RWPE1 (cell line): ENCODE data around the gene GPR4.

Source experiments
- CTCF ChIA-PET: fragments of 350-600 bp; sonication (Branson Sonifier 250); formaldehyde crosslinking; extraction: SDS; loops from one replicate; lab custom pipeline; 2021; lab: Yijun Ruan, JAX
- POLR2A ChIA-PET: fragments of 400-600 bp; formaldehyde crosslinking; extraction: SDS; loops from one replicate; lab custom pipeline; 2020; ENCODE audit warnings: antibody characterized with exemption; ENCODE audit not compliant: low non-redundant PET; lab: Yijun Ruan, JAX
- DNase-seq: peaks from one replicate; pipeline ENCODE4 v3.0.0; 2012; ENCODE audit warnings: low spot score
- H3K27ac ChIP-seq: fragments of 450-650 bp; 2 replicates; pipeline ENCODE4 v1.5.1; 2017
- TF ChIP-seq, protein P1 (sequence below): fragments of 450-650 bp; conservative IDR thresholded peaks from 2 replicates; pipeline ENCODE4 v1.5.1; 2017; ENCODE audit warnings: low read depth, mild to moderate bottlenecking

GPR4 gene

DNA sequence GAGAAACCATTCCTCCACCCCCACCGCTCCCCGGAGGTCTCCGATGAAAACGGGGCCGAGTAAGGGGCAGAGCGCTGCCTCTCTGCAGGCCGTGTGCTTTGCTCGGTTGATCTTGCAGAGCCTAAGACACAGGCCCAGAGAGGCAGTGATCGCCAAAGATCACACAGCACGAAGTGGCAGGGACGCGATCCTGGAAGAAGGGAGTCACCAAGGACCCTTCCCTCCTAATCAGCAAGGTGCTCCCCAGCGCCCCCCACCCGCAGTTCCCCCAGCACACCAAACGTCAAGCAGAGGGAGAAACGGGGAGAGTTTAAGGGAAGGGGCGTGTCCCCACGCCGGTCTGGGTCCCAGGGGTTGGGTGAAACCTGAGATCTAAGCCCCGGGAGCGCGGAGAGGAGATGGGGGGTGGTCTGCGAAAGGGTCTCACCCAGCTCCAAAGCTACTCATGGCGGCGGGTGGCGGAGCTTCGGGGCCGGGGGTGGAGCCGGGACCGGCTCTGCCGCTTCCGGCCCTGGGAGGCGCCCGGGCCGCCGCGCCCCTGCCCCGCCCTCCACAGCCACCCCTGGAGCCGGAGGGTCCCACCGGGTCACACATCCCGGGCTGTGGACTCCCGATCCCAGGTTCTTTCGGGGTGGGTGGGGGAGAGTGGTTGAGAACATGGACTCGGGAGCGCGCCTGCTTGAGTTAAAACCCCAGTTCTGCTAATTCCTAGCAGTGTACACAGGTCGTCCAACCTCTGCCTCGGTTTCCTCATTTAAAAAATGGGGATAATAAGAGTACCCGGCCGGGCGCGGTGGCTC is 37.1 kb upstream of the GPR4 start, which contains the start of gene EML2:
TSS of gene EML2 (minus strand) at position 468 of the 800 bp plus-strand sequence. CDS start at position 447, 21 bp downstream.
- TF ChIP-seq, protein P1, sequence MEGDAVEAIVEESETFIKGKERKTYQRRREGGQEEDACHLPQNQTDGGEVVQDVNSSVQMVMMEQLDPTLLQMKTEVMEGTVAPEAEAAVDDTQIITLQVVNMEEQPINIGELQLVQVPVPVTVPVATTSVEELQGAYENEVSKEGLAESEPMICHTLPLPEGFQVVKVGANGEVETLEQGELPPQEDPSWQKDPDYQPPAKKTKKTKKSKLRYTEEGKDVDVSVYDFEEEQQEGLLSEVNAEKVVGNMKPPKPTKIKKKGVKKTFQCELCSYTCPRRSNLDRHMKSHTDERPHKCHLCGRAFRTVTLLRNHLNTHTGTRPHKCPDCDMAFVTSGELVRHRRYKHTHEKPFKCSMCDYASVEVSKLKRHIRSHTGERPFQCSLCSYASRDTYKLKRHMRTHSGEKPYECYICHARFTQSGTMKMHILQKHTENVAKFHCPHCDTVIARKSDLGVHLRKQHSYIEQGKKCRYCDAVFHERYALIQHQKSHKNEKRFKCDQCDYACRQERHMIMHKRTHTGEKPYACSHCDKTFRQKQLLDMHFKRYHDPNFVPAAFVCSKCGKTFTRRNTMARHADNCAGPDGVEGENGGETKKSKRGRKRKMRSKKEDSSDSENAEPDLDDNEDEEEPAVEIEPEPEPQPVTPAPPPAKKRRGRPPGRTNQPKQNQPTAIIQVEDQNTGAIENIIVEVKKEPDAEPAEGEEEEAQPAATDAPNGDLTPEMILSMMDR = peak; percentile 40
- CTCF ChIA-PET = interaction anchor here (0.6 kb wide), 1 partner anchor 20 kb away, joined by 4 read pairs; no protein-coding TSS in a partner anchor
- peak; percentile 37 for DNase-seq
- POLR2A ChIA-PET = interaction anchor here (1.2 kb wide), 1 partner anchor 15 kb away, joined by 3 read pairs; no protein-coding TSS in a partner anchor
- peak within 1 kb of the TSS; percentile 99 for H3K27ac ChIP-seq

DNA sequence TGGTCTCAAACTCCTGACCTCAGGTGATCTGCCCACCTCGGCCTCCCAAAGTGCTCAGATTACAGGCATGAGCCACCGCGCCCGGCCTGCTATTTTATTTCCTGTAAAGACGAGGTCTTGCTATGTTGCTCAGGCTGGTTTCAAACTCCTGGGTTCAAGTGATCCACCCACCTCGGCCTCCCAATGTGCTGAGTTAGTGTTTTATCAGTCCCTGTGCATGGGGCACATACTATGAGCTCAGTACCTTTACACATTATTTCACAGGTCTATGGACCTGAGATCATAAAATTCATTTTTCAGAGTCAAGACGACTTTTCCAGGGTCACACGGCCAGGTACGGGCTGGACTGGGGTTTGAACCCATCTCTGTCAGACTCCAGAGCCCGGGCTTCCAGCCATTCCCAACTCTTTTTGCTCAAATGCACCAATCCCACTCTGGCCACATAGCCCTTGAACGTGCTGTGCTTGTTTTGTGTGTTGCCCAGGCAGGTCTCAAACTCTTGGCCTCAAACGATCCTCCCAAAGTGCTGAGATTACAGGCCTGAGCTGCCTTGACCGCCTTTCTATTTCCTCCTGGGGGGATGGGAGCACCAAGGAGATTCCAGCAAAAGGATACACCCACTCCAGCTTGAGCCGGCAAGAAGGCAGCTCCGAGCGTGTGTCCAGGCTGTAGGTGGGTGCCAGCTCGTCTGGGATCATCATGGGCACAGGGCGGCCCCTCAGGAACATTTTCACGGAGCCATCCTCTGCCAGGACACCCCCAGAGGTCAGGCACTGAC is 36.1 kb upstream of the GPR4 start:
- ChIA-PET POLR2A (interaction anchor here (0.5 to 1.2 kb wide), 2 partner anchors 14 to 29 kb away, joined by 3 read pairs; no protein-coding TSS in a partner anchor), CTCF (interaction anchor here (0.5 to 0.7 kb wide), 2 partner anchors 13 to 354 kb away, joined by 3 read pairs; no protein-coding TSS in a partner anchor)
- peak; percentile 49 for DNase-seq
- H3K27ac ChIP-seq = peak overlapping the region; percentile 99
- TF ChIP-seq, protein P1 = no peak

DNA sequence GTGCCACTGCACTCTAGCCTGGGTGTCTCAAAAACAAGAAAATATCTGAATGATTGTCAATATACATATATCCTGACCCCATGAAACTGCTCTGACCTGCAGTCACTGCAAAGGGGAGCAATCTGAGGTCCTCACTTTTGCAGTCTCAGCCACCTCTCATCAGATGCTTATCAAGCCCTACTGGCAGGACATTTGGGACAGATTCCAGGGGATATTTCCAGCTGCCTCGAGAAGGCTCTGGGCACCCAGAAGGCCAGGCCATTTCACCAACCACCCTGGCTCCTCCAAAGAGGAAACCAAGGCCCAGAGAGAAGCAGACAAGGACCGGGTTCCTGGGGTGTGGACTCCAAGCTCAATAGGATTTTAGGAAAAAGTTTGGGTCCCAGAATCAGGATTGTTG is 34.9 kb upstream of the GPR4 start:
- CTCF ChIA-PET = no interaction called here
- TF ChIP-seq, protein P1 = no peak
- DNase-seq = no peak
- peak overlapping the region; percentile 99 for H3K27ac ChIP-seq
- POLR2A ChIA-PET = no interaction called here

DNA sequence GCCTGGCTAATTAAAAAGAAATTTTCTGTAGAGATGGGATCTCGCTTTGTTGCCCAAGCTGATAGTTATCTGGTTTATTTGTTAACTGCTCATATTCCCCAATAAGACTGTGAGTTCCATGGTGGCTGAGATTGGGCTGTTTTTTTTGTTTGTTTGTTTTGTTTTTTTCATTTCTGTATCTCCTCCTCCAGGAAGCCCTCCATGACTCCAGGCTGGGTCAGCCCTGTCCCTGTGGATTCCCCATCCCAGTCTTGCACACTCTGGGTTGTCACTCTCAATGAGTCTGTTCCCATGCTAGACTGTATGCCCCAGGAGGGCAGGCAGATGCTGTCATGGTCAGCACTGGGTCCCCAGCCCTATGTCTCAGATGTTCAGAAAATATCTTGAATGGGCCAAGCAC is 34.3 kb upstream of the GPR4 start:
- CTCF ChIA-PET = no interaction called here
- TF ChIP-seq, protein P1 = no peak
- POLR2A ChIA-PET = interaction anchor here (0.5 kb wide), 1 partner anchor 37 kb away, joined by 7 read pairs; no protein-coding TSS in a partner anchor
- peak overlapping the region; percentile 99 for H3K27ac ChIP-seq
- DNase-seq = no peak

DNA sequence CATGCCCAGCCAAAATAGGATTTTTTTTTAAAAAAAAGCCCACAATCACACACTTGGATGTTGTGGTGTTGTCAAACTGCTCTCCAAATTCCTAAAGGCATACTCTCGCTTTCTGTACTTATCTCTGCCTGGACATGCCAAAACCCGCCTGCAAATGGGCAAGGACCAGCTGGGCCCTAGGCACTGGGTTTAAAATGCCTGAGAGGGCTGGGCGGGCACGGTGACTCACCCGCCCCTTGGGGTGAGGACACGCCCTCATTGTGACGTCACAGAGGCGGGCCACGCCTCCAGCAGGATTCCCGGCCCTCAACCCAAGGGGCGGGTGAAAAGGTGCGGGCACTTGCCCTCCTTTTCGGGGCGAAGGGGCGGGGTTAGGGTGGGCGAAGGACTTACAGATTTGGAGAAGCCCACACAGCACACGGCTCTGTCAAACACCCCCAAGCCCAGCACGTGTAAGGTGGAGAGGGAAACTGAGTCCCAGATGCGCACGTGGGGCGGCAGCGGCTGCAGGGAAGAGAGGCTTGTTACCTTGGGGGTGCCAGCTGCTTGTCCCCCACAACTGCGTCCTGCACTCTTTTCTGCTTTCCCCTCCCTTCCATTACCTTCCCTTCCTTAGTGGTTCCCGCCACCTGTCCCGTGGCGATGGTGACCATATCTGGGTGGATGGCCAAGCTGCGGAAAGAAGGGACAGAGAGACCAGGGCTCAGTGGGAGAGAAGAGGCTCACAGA is 30.6 kb upstream of the GPR4 start:
- ChIA-PET POLR2A (no interaction called here), CTCF (interaction anchor here (0.6 to 1.0 kb wide), 2 partner anchors 10 to 13 kb away, joined by 3 read pairs; no protein-coding TSS in a partner anchor)
- TF ChIP-seq, protein P1 = no peak
- peak; percentile 99 for DNase-seq
- H3K27ac ChIP-seq = peak overlapping the region; percentile 99
